OCI-LY1 (cell line): ENCODE measurements around the gene ERAP2.
"Not testable (repeated sequence)": the region's sequence is repeated elsewhere in the genome, so short reads cannot be mapped to it uniquely, and the experiment has no call there.

ENCODE experiments used
- H2AFZ ChIP-seq: fragments of 200-600 bp; sonication (generic), shearing (Covaris generic); 2 replicates; pipeline ENCODE4 v1.6.0; 2014; ENCODE audit warnings: antibody characterized with exemption, mild to moderate bottlenecking, low read length
- H3F3A ChIP-seq: fragments of 200-600 bp; sonication (generic), shearing (Covaris generic); 2 replicates; pipeline ENCODE4 v1.6.0; 2014; ENCODE audit warnings: mild to moderate bottlenecking, antibody characterized with exemption, low read length, moderate library complexity; ENCODE audit not compliant: insufficient read depth
- H3K27ac ChIP-seq: fragments of 200-600 bp; sonication (generic); 2 replicates; pipeline ENCODE4 v1.5.1; 2014; ENCODE audit warnings: low read length, mixed run types, mild to moderate bottlenecking, low read depth; ENCODE audit not compliant: poor library complexity, severe bottlenecking
- H3K27me3 ChIP-seq: fragments of 200-600 bp; sonication (generic); 2 replicates; pipeline ENCODE4 v1.6.0; 2014; ENCODE audit warnings: antibody characterized with exemption, mild to moderate bottlenecking, low read length, moderate library complexity; ENCODE audit not compliant: insufficient read depth
- H3K36me3 ChIP-seq: fragments of 200-600 bp; sonication (generic); 2 replicates; pipeline ENCODE4 v1.6.1; 2014; ENCODE audit warnings: mild to moderate bottlenecking, antibody characterized with exemption, low read length, moderate library complexity, mixed read lengths; ENCODE audit not compliant: insufficient read depth
- H3K4me1 ChIP-seq: fragments of 200-600 bp; sonication (generic); 2 replicates; pipeline ENCODE4 v1.5.1; 2014; ENCODE audit warnings: mild to moderate bottlenecking, low read length, moderate library complexity; ENCODE audit not compliant: insufficient read depth, severe bottlenecking
- H3K4me2 ChIP-seq: fragments of 200-600 bp; sonication (generic), shearing (Covaris generic); 2 replicates; pipeline ENCODE4 v1.6.1; 2014; ENCODE audit warnings: low read length
- H3K4me3 ChIP-seq: fragments of 200-600 bp; sonication (generic); 2 replicates; pipeline ENCODE4 v1.5.1; 2014; ENCODE audit warnings: low read length, low read depth, mild to moderate bottlenecking, mixed read lengths; ENCODE audit not compliant: poor library complexity, severe bottlenecking
- H3K79me2 ChIP-seq: fragments of 200-600 bp; shearing (Covaris generic); 2 replicates; pipeline ENCODE4 v1.6.1; 2016; ENCODE audit warnings: mixed run types, low read length, mixed read lengths; ENCODE audit not compliant: insufficient read depth
- H3K9ac ChIP-seq: fragments of 200-600 bp; sonication (generic), shearing (Covaris generic); 2 replicates; pipeline ENCODE4 v1.6.1; 2014; ENCODE audit warnings: mild to moderate bottlenecking, low read length, mixed read lengths
- H3K9me2 ChIP-seq: fragments of 200-600 bp; sonication (generic), shearing (Covaris generic); 2 replicates; pipeline ENCODE4 v1.6.1; 2014; ENCODE audit warnings: low read depth, mild to moderate bottlenecking, low read length, mixed read lengths
- H3K9me3 ChIP-seq: fragments of 200-600 bp; shearing (Covaris generic); 2 replicates; pipeline ENCODE4 v1.6.1; 2014; ENCODE audit warnings: low read length, mixed read lengths
- H4K20me1 ChIP-seq: fragments of 200-600 bp; sonication (generic), shearing (Covaris generic); 2 replicates; pipeline ENCODE4 v1.6.0; 2016; ENCODE audit warnings: mild to moderate bottlenecking, low read length; ENCODE audit not compliant: insufficient read depth
- CTCF ChIP-seq: fragments of 200-600 bp; sonication (generic), shearing (Covaris generic); IDR thresholded peaks from 2 replicates; pipeline ENCODE4 v1.5.1; 2017; ENCODE audit warnings: mild to moderate bottlenecking, antibody characterized with exemption, low read length, moderate library complexity, mixed read lengths
- EZH2 ChIP-seq: fragments of 200-600 bp; sonication (generic), shearing (Covaris generic); IDR thresholded peaks from 2 replicates; pipeline ENCODE4 v1.8.0; 2017; ENCODE audit warnings: borderline replicate concordance, mixed run types, mild to moderate bottlenecking, antibody characterized with exemption, low read length, moderate library complexity, mixed read lengths

Gene ERAP2

GRCh38 chr5:96838201-96839070, 37.9 kb upstream of the ERAP2 start:
- Histone ChIP-seq H3K27me3 (no peaks in the 10 kb centered on the region), H3K4me1 (no peaks in the 10 kb centered on the region)

DNA sequence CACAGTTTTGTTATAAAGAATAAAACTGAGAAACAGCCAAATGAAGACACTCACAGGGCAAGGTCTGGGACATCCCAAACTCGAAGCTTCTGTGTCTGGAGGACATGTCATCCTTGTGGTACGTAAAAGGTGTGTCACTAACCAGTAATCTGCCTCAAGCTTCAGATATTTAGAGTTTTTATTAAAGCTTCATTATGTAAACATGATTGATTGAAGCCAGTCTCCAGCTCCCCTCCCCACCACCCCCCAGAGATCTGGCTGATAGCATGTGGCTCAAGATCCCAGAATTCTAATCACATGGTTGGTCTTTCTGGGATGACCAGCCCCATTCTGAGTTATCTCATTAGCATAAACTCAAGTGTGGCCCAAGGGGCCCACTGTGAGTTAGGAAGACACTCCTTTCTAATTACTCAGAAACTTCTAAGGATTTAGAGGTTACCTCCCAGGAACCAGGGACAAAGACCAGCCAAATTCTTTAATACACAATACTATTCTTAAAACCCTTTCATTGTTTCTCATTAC, 37.2 kb upstream of the ERAP2 start:
- Histone ChIP-seq H3K36me3 (no peaks in the 10 kb centered on the region), H4K20me1 (no peaks in the 10 kb centered on the region), H3K4me1 (no peaks in the 10 kb centered on the region), H3K4me2 (no peak overlapping the region), H2AFZ (no peak overlapping the region), H3K9me3 (no peaks in the 10 kb centered on the region), H3K79me2 (no peaks in the 10 kb centered on the region), H3K9ac (no peak overlapping the region), H3K27ac (no peak overlapping the region), H3F3A (no peaks in the 10 kb centered on the region), H3K27me3 (no peaks in the 10 kb centered on the region), H3K4me3 (no peak overlapping the region), H3K9me2 (no peaks in the 10 kb centered on the region)
- no peak for TF ChIP-seq CTCF
- TF ChIP-seq EZH2, result no peak

More at GRCh38 chr5:96838201-96839070, 37.9 kb upstream of the ERAP2 start:
- TF ChIP-seq EZH2 (no peak), CTCF (no peak)
- no peaks in the 10 kb centered on the region for H4K20me1 ChIP-seq
- no peak overlapping the region for H3K4me2 ChIP-seq
- no peak overlapping the region for H3K4me3 ChIP-seq
- H3K27ac ChIP-seq, result no peak overlapping the region
- no peaks in the 10 kb centered on the region for H3K9me3 ChIP-seq
- no peak overlapping the region for H2AFZ ChIP-seq
- no peaks in the 10 kb centered on the region for H3F3A ChIP-seq
- H3K9ac ChIP-seq, result no peak overlapping the region
- no peaks in the 10 kb centered on the region for H3K9me2 ChIP-seq
- H3K36me3 ChIP-seq, result no peaks in the 10 kb centered on the region
- no peaks in the 10 kb centered on the region for H3K79me2 ChIP-seq

DNA sequence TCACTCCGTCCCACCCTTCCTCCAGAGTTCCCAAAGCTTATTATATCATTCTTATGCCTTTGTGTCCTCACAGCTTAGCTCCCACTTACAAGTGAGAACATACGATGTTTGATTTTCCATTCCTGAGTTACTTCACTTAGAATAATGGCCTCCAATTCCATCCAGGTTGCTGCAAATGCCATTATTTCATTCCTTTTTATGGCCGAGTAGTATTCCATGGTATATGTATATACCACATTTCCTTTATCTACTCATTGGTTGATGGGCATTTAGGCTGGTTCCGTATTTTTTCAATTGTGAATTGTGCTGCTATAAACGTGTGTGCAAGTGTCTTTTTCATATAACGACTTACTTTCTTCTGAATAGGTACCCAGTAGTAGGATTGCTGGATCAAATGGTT, 34.4 kb upstream of the ERAP2 start:
- H3K9me3 ChIP-seq, H3K27ac ChIP-seq: not testable (repeated sequence)

More for the DNA sequence above, 34.4 kb upstream of the ERAP2 start:
- H4K20me1 ChIP-seq, H3K27me3 ChIP-seq, H3K79me2 ChIP-seq, H2AFZ ChIP-seq, H3K4me2 ChIP-seq, H3F3A ChIP-seq, H3K9me2 ChIP-seq, H3K4me1 ChIP-seq, H3K36me3 ChIP-seq, H3K9ac ChIP-seq, H3K4me3 ChIP-seq: not testable (repeated sequence)
